MM.1S (cell line): ENCODE measurements around the gene S100A4.
"Not testable (repeated sequence)": the region's sequence is repeated elsewhere in the genome, so short reads cannot be mapped to it uniquely, and the experiment has no call there.

Source experiments
- DNase-seq: peaks from one replicate; pipeline ENCODE4 v3.0.0-alpha.2; 2015
- H2AFZ ChIP-seq: fragments of 300-600 bp; sonication (generic); 2 replicates; pipeline ENCODE4 v1.6.0; 2016; ENCODE audit warnings: antibody characterized with exemption, low read length
- H3F3A ChIP-seq: fragments of 300-600 bp; sonication (generic); 2 replicates; pipeline ENCODE4 v1.6.1; 2016; ENCODE audit warnings: mild to moderate bottlenecking, antibody characterized with exemption, low read length, moderate library complexity, mixed read lengths; ENCODE audit not compliant: insufficient read depth
- H3K27ac ChIP-seq: fragments of 300-600 bp; sonication (generic); 2 replicates; pipeline ENCODE4 v1.5.1; 2016; ENCODE audit warnings: mild to moderate bottlenecking, low read length
- H3K27me3 ChIP-seq: fragments of 300-600 bp; sonication (generic); replicated peaks from 2 replicates; pipeline ENCODE4 v1.6.0; 2016; ENCODE audit warnings: low read length; ENCODE audit not compliant: insufficient read depth
- H3K36me3 ChIP-seq: fragments of 300-600 bp; sonication (generic); replicated peaks from 2 replicates; pipeline ENCODE4 v1.6.1; 2016; ENCODE audit warnings: mild to moderate bottlenecking, low read length, mixed read lengths; ENCODE audit not compliant: insufficient read depth
- H3K4me1 ChIP-seq: fragments of 300-600 bp; sonication (generic); 2 replicates; pipeline ENCODE4 v1.6.1; 2016; ENCODE audit warnings: low read length, mixed read lengths
- H3K4me2 ChIP-seq: fragments of 300-600 bp; sonication (generic); 2 replicates; pipeline ENCODE4 v1.6.0; 2016; ENCODE audit warnings: low read depth, low read length
- H3K4me3 ChIP-seq: fragments of 300-600 bp; sonication (generic); 2 replicates; pipeline ENCODE4 v1.5.1; 2016; ENCODE audit warnings: low read length, mixed read lengths
- H3K79me2 ChIP-seq: fragments of 300-600 bp; sonication (generic); 2 replicates; pipeline ENCODE4 v1.6.1; 2016; ENCODE audit warnings: mixed run types, low read length, mixed read lengths
- H3K9ac ChIP-seq: fragments of 300-600 bp; sonication (generic); 2 replicates; pipeline ENCODE4 v1.6.1; 2016; ENCODE audit warnings: low read length, mixed read lengths
- H3K9me2 ChIP-seq: fragments of 300-600 bp; sonication (generic); replicated peaks from 2 replicates; pipeline ENCODE4 v1.6.1; 2016; ENCODE audit warnings: mild to moderate bottlenecking, low read length, mixed read lengths; ENCODE audit not compliant: insufficient read depth
- H3K9me3 ChIP-seq: fragments of 300-600 bp; sonication (generic); replicated peaks from 2 replicates; pipeline ENCODE4 v1.6.1; 2016; ENCODE audit warnings: mild to moderate bottlenecking, low read length, mixed read lengths; ENCODE audit not compliant: insufficient read depth
- H4K20me1 ChIP-seq: fragments of 300-600 bp; sonication (generic); 2 replicates; pipeline ENCODE4 v1.6.1; 2016; ENCODE audit warnings: mild to moderate bottlenecking, low read length, moderate library complexity, mixed read lengths; ENCODE audit not compliant: insufficient read depth
- CTCF ChIP-seq: fragments of 300-600 bp; sonication (generic); IDR thresholded peaks from 2 replicates; pipeline ENCODE4 v1.5.1; 2016; ENCODE audit warnings: antibody characterized with exemption, low read length, mixed read lengths
- EZH2 ChIP-seq: fragments of 300-600 bp; sonication (generic); optimal IDR thresholded peaks from 2 replicates; pipeline ENCODE3; 2017; ENCODE audit warnings: low read depth, mild to moderate bottlenecking, antibody characterized with exemption, low read length, mixed read lengths
- EZH2phosphoT487 ChIP-seq: fragments of 300-600 bp; sonication (generic); IDR thresholded peaks from 2 replicates; pipeline ENCODE4 v1.6.1; 2018; ENCODE audit warnings: antibody characterized with exemption, low read length

S100A4 gene

DNA sequence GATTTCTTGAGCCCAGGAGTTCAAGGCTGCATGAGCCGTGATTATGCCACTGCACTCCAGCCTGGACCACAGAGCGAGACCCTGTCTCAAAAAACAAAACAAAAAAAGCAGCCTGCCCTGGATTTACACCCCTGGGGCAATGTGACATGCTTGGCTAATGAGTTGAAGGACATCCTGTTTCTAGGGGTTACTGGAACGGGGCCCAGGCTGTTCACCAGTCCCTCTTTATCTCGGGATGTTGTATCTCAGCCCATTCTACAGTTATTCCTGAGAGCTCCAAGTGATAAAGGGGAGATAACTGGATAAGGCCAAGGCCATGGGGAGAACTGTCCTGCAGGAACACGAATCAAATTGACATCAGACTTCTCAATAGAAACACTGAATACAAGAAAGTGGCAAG is 41.7 kb upstream of the S100A4 start:
- Histone ChIP-seq H3K36me3 (no peaks in the 10 kb centered on the region), H3K9me3 (no peaks in the 10 kb centered on the region), H3K4me2 (no peak overlapping the region), H3K79me2 (no peaks in the 10 kb centered on the region), H3K9ac (no peak overlapping the region), H3F3A (no peaks in the 10 kb centered on the region), H3K27ac (no peak overlapping the region), H3K4me3 (no peak overlapping the region), H3K4me1 (no peaks in the 10 kb centered on the region), H3K9me2 (no peaks in the 10 kb centered on the region), H3K27me3 (no peaks in the 10 kb centered on the region), H2AFZ (no peak overlapping the region), H4K20me1 (no peaks in the 10 kb centered on the region)
- no peak for TF ChIP-seq CTCF
- TF ChIP-seq EZH2phosphoT487: no peak
- TF ChIP-seq EZH2: no peak
- no peak for DNase-seq

DNA sequence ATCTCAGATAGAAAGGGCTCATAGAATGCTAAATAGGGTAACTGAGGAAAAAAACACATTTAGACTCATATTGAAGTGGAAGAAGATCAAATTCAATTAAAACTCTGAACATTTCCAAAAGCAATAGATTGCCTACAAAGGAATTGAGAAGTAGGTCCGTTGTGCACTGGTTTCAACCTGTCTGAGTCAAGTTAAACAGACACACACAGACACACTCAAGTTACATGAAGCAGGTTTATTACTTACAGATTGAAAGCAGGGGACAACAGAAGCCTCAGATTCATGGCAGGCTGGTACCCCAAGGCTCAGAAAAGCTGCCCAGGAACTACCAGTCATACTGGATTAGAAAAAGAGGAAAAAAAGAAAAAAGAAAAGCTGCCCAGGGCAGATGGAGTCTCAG is 40.7 kb upstream of the S100A4 start:
- H3K4me2 ChIP-seq: no peak overlapping the region
- no peak overlapping the region for H2AFZ ChIP-seq
- no peak overlapping the region for H3K9ac ChIP-seq
- no peaks in the 10 kb centered on the region for H3K9me3 ChIP-seq
- H3K27me3 ChIP-seq: no peaks in the 10 kb centered on the region
- H3K36me3 ChIP-seq: no peaks in the 10 kb centered on the region
- H3K9me2 ChIP-seq: no peaks in the 10 kb centered on the region
- TF ChIP-seq CTCF (no peak), EZH2phosphoT487 (no peak), EZH2 (no peak)
- no peaks in the 10 kb centered on the region for H4K20me1 ChIP-seq
- no peak overlapping the region for H3K4me3 ChIP-seq
- H3F3A ChIP-seq: no peaks in the 10 kb centered on the region
- no peak overlapping the region for H3K27ac ChIP-seq
- no peak for DNase-seq
- H3K4me1 ChIP-seq: no peaks in the 10 kb centered on the region
- no peaks in the 10 kb centered on the region for H3K79me2 ChIP-seq

GRCh38 chr1:153585006-153585405 is 39.4 kb upstream of the S100A4 start:
- no peak for TF ChIP-seq CTCF
- TF ChIP-seq EZH2phosphoT487: no peak
- TF ChIP-seq EZH2: no peak
- H3K9me3 ChIP-seq: no peaks in the 10 kb centered on the region

DNA sequence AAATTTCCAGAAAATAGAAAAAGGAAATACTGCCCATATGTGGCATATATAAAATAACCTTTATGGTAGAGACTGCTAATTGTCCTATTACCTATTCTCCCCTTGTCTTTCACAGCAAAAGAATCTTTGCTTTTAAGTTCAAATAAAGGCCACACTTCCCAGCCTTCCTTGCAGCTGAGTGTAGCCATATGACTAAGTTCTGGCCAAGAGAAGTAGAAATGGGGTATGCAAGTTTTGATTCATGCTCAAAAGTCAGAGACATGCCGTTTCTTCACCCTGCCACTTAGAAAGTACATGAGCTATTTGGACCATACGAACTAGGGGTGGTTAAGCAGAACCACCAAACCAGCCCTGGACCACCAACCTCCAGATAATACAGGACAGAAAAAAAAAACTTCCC is 38.4 kb upstream of the S100A4 start:
- Histone ChIP-seq H3K9me3 (no peaks in the 10 kb centered on the region), H3K4me3 (no peak overlapping the region), H3K9ac (no peak overlapping the region), H4K20me1 (no peaks in the 10 kb centered on the region), H3K9me2 (no peaks in the 10 kb centered on the region), H3K36me3 (no peaks in the 10 kb centered on the region), H3K27me3 (no peaks in the 10 kb centered on the region; the same call in 1 of the 2 replicates), H3K4me1 (no peaks in the 10 kb centered on the region), H2AFZ (no peak overlapping the region), H3K4me2 (no peak overlapping the region), H3K27ac (no peak overlapping the region), H3F3A (no peaks in the 10 kb centered on the region), H3K79me2 (no peaks in the 10 kb centered on the region)
- TF ChIP-seq CTCF: no peak
- TF ChIP-seq EZH2: no peak
- TF ChIP-seq EZH2phosphoT487: no peak
- no peak for DNase-seq

More at GRCh38 chr1:153585006-153585405, 39.4 kb upstream of the S100A4 start:
- no peaks in the 10 kb centered on the region for H3K4me1 ChIP-seq
- H3F3A ChIP-seq: no peaks in the 10 kb centered on the region
- H2AFZ ChIP-seq: no peak overlapping the region
- no peak overlapping the region for H3K27ac ChIP-seq
- H3K9ac ChIP-seq: no peak overlapping the region
- no peak overlapping the region for H3K4me2 ChIP-seq
- no peaks in the 10 kb centered on the region for H3K79me2 ChIP-seq
- H4K20me1 ChIP-seq: no peaks in the 10 kb centered on the region
- H3K9me2 ChIP-seq: no peaks in the 10 kb centered on the region
- H3K4me3 ChIP-seq: no peak overlapping the region
- DNase-seq: no peak
- no peaks in the 10 kb centered on the region for H3K36me3 ChIP-seq
- H3K27me3 ChIP-seq: no peaks in the 10 kb centered on the region

DNA sequence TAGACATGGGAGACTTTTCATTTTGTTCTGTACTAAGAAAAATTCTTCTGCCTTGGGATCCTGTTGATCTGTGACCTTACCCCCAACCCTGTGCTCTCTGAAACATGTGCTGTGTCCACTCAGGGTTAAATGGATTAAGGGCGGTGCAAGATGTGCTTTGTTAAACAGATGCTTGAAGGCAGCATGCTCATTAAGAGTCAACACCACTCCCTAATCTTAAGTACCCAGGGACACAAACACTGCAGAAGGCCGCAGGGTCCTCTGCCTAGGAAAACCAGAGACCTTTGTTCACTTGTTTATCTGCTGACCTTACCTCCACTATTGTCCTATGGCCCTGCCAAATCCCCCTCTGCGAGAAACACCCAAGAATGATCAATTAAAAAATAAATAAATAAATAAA is 37.9 kb upstream of the S100A4 start:
- not testable (repeated sequence) for H3K79me2 ChIP-seq, H2AFZ ChIP-seq, H3K27ac ChIP-seq, H3K27me3 ChIP-seq, DNase-seq, H3K9me3 ChIP-seq, H3K4me1 ChIP-seq, H3K36me3 ChIP-seq, H3K9ac ChIP-seq, H3K4me2 ChIP-seq, H4K20me1 ChIP-seq, H3K9me2 ChIP-seq, H3K4me3 ChIP-seq, H3F3A ChIP-seq
